Measurements from ENCODE around the gene BAG1. TPM values are rescaled to one million over a fixed set of nuclear protein-coding genes. Genes with fewer than 3 reads are reported as not detected.

The BAG1 gene
- total and polyA plus RNA-seq, 7 experiments from 2014 or later = 48.6 to 90.5 (median 65.0) TPM

DNA sequence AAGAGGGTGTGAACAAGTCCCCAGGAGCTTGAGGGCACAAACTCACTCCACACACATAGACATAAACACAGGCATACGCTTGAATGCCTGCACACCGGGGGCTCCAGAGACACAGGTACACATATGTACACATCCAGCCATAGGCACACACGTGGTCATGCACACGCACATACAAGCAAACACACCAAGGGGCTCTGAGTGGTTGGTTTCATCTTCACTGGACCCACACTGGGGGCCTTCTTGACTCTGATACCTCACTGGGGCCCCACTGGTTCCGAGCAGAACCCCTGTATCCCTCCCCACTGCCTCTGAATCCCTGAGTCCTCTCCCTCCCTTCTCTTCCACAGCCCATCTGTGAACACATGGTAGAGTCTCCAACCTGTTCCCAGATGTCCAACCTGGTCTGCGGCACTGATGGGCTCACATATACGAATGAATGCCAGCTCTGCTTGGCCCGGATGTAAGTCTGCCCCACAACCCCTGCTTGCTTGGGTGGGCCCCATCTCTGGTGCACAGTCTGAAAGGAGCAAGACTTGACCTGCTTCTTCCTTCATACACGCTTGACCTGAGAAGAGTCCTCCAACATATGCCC lies 18.1 kb downstream of the BAG1 start:
- H3K4me3 Mint-ChIP-seq = no peak overlapping the region
- ATAC-seq (no peak), DNase-seq (no peak)
- H3K27ac ChIP-seq (ENCODE audit: low read depth, low read length) = no peak overlapping the region
- H3K36me3 ChIP-seq (ENCODE audit: control insufficient read depth in 2 of 3, insufficient read depth in 3 of 3, low read length in 3 of 3) = peaks cover 0 to 13% (median 0%) of the 10 kb centered on the region in 3 experiments
- H3K27ac Mint-ChIP-seq = no peak overlapping the region
- no peaks in the 10 kb centered on the region for H3K27me3 Mint-ChIP-seq
- H3K4me1 Mint-ChIP-seq = peaks cover 0 to 12% (median 0%) of the 10 kb centered on the region in 7 donors
- intact Hi-C loops (cut with micrococcal nuclease) = no loop called here
- H3K4me3 ChIP-seq (ENCODE audit: low read length) = no peak overlapping the region
- no peaks in the 10 kb centered on the region for H3K9me3 Mint-ChIP-seq
- ChIA-PET CTCF (no interaction called here), POLR2A (no interaction called here)
- no peaks in the 10 kb centered on the region for H3K9me3 ChIP-seq (ENCODE audit: control insufficient read depth in 2 of 3, low read length in 3 of 3)
- peaks cover 3 to 19% (median 8%) of the 10 kb centered on the region in 5 donors for H3K36me3 Mint-ChIP-seq
- H3K27me3 ChIP-seq (ENCODE audit: control insufficient read depth in 2 of 2, insufficient read depth in 2 of 2, low read length in 2 of 2) = no peaks in the 10 kb centered on the region
- H3K4me1 ChIP-seq (ENCODE audit: control insufficient read depth in 2 of 2, insufficient read depth in 2 of 2, low read length in 2 of 2) = no peaks in the 10 kb centered on the region

- no peaks in the 10 kb centered on the region for H3K9me3 Mint-ChIP-seq
- ChIA-PET POLR2A (no interaction called here), CTCF (no interaction called here)
- H3K4me3 Mint-ChIP-seq = no peak overlapping the region
- intact Hi-C loops (cut with micrococcal nuclease) = no loop called here
- Histone ChIP-seq H3K4me1 (ENCODE audit: control insufficient read depth in 2 of 2, insufficient read depth in 2 of 2, low read length in 2 of 2) (no peaks in the 10 kb centered on the region), H3K9me3 (ENCODE audit: control insufficient read depth in 2 of 3, low read length in 3 of 3) (no peaks in the 10 kb centered on the region), H3K27ac (ENCODE audit: low read depth, low read length) (no peak overlapping the region), H3K27me3 (ENCODE audit: control insufficient read depth in 2 of 2, insufficient read depth in 2 of 2, low read length in 2 of 2) (no peaks in the 10 kb centered on the region), H3K36me3 (ENCODE audit: control insufficient read depth in 2 of 3, insufficient read depth in 3 of 3, low read length in 3 of 3) (peaks cover 0 to 9% (median 0%) of the 10 kb centered on the region in 3 experiments), H3K4me3 (ENCODE audit: low read length) (no peak overlapping the region)
- H3K4me1 Mint-ChIP-seq = peaks cover 0 to 12% (median 0%) of the 10 kb centered on the region in 7 donors
- peaks cover 3 to 19% (median 8%) of the 10 kb centered on the region in 5 donors for H3K36me3 Mint-ChIP-seq
- no peak overlapping the region for H3K27ac Mint-ChIP-seq
- ATAC-seq = no peak
- no peak for DNase-seq
- peaks cover 0 to 6% (median 0%) of the 10 kb centered on the region in 5 donors for H3K27me3 Mint-ChIP-seq
Measured at GRCh38 chr9:33245341-33245740, 19.2 kb downstream of the BAG1 start.

DNA sequence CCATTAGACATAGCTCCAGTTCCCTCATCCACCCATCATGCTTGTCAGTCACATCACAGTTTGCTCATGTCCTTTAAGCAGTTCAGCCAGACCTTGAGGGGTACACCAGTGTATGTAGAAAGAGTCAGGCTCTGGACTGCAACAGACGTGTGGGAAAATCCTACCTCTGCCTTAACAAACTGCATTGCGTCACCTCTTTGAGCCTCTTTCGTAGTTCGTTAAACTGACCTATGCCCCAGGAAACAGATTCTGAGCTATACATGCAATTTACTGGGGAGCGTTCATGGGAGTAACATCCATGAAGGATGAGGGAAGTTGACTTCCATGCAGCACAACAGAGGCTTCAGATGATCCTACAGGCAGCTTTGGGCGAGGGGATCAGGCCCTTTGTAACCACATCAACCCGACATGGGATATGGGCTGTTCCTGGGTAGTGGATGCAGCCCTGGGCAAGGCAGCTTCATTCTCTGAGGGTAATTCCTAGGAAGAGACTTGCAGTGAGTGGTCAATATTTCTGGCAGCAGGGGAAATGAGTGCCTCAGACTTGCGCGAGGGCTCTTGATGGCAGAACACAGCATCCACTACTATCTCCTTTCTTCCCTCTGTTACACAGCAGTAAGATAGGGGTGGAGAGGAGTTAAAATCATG lies 20.2 kb downstream of the BAG1 start:
- no peak for DNase-seq
- Histone ChIP-seq H3K4me3 (ENCODE audit: low read length) (no peak overlapping the region), H3K4me1 (ENCODE audit: control insufficient read depth in 2 of 2, insufficient read depth in 2 of 2, low read length in 2 of 2) (no peaks in the 10 kb centered on the region), H3K27me3 (ENCODE audit: control insufficient read depth in 2 of 2, insufficient read depth in 2 of 2, low read length in 2 of 2) (no peaks in the 10 kb centered on the region), H3K27ac (ENCODE audit: low read depth, low read length) (no peak overlapping the region), H3K36me3 (ENCODE audit: control insufficient read depth in 2 of 3, insufficient read depth in 3 of 3, low read length in 3 of 3) (peaks cover 0 to 8% (median 0%) of the 10 kb centered on the region in 3 experiments), H3K9me3 (ENCODE audit: control insufficient read depth in 2 of 3, low read length in 3 of 3) (no peaks in the 10 kb centered on the region)
- peaks cover 4 to 11% (median 6%) of the 10 kb centered on the region in 7 donors for H3K4me1 Mint-ChIP-seq
- POLR2A ChIA-PET = no interaction called here
- intact Hi-C loops (cut with micrococcal nuclease) = no loop called here
- H3K9me3 Mint-ChIP-seq = no peaks in the 10 kb centered on the region
- no peak overlapping the region for H3K27ac Mint-ChIP-seq
- peaks cover 0 to 6% (median 0%) of the 10 kb centered on the region in 5 donors for H3K27me3 Mint-ChIP-seq
- no peak overlapping the region for H3K4me3 Mint-ChIP-seq
- H3K36me3 Mint-ChIP-seq = peaks cover 3 to 19% (median 8%) of the 10 kb centered on the region in 5 donors
- CTCF ChIA-PET = no interaction called here
- no peak for ATAC-seq

DNA sequence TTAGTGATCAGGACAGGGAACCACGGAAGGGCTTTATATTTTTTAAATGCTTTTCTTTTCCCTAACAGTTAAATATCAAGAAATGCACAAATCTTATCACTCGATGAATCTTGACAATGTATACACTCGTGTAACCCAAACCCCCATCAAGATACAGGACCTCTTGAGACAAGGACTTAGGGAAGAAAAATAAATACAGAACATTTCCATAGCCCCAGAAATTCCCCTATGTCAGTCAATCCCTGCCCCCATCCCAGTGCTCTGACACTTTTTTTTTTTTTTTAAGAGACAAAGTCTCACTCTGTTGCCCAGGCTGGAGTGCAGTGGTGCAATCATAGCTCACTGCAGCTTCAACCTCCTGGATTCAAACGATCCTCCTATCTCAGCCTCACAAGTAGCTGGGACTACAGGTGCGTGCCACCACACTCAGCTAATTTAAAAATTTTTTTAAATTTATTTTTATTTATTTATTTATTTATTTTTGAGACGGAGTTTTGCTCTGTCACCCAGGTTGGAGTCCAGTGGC lies 21.8 kb downstream of the BAG1 start:
- H3K9me3 ChIP-seq (ENCODE audit: control insufficient read depth in 2 of 3, low read length in 3 of 3) = no peaks in the 10 kb centered on the region
- DNase-seq (no peak), ATAC-seq (no peak)
- Mint-ChIP-seq H3K36me3 (peaks cover 2 to 9% (median 5%) of the 10 kb centered on the region in 5 donors), H3K9me3 (no peaks in the 10 kb centered on the region), H3K27me3 (peaks cover 0 to 6% (median 0%) of the 10 kb centered on the region in 5 donors), H3K4me1 (peaks cover 4 to 11% (median 6%) of the 10 kb centered on the region in 7 donors), H3K4me3 (no peak overlapping the region), H3K27ac (no peak overlapping the region)
- intact Hi-C loops (cut with micrococcal nuclease) = no loop called here
- H3K4me1 ChIP-seq (ENCODE audit: control insufficient read depth in 2 of 2, insufficient read depth in 2 of 2, low read length in 2 of 2) = no peaks in the 10 kb centered on the region
- no peak overlapping the region for H3K4me3 ChIP-seq (ENCODE audit: low read length)
- ChIA-PET POLR2A (no interaction called here), CTCF (no interaction called here)
- no peak overlapping the region for H3K27ac ChIP-seq (ENCODE audit: low read depth, low read length)
- no peaks in the 10 kb centered on the region for H3K27me3 ChIP-seq (ENCODE audit: control insufficient read depth in 2 of 2, insufficient read depth in 2 of 2, low read length in 2 of 2)
- no peaks in the 10 kb centered on the region for H3K36me3 ChIP-seq (ENCODE audit: control insufficient read depth in 2 of 3, insufficient read depth in 3 of 3, low read length in 3 of 3)

GRCh38 chr9:33241298-33241697 lies 23.2 kb downstream of the BAG1 start:
- Mint-ChIP-seq H3K9me3 (no peaks in the 10 kb centered on the region), H3K27me3 (peaks cover 0 to 6% (median 0%) of the 10 kb centered on the region in 5 donors), H3K4me1 (peaks cover 4 to 11% (median 6%) of the 10 kb centered on the region in 7 donors), H3K4me3 (no peak overlapping the region), H3K27ac (no peak overlapping the region), H3K36me3 (no peaks in the 10 kb centered on the region)
- intact Hi-C loops (cut with micrococcal nuclease) = no loop called here
- Histone ChIP-seq H3K27ac (ENCODE audit: low read depth, low read length) (no peak overlapping the region), H3K4me1 (ENCODE audit: control insufficient read depth in 2 of 2, insufficient read depth in 2 of 2, low read length in 2 of 2) (no peaks in the 10 kb centered on the region), H3K4me3 (ENCODE audit: low read length) (no peak overlapping the region), H3K9me3 (ENCODE audit: control insufficient read depth in 2 of 3, low read length in 3 of 3) (no peaks in the 10 kb centered on the region), H3K27me3 (ENCODE audit: control insufficient read depth in 2 of 2, insufficient read depth in 2 of 2, low read length in 2 of 2) (no peaks in the 10 kb centered on the region), H3K36me3 (ENCODE audit: control insufficient read depth in 2 of 3, insufficient read depth in 3 of 3, low read length in 3 of 3) (no peaks in the 10 kb centered on the region)
- ChIA-PET CTCF (no interaction called here), POLR2A (no interaction called here)
- ATAC-seq (no peak), DNase-seq (no peak)

GRCh38 chr9:33239921-33240320 lies 24.6 kb downstream of the BAG1 start, which contains the start of gene SPINK4:
TSS of gene SPINK4 (plus strand) at chr9:33240167. CDS start at chr9:33240209, 42 bp downstream.
- POLR2A ChIA-PET = no interaction called here
- no peak within 1 kb of the TSS for H3K4me3 Mint-ChIP-seq

More at GRCh38 chr9:33239921-33240320, 24.6 kb downstream of the BAG1 start, which contains the start of gene SPINK4:
- peaks cover 0 to 6% (median 0%) of the 10 kb centered on the region in 5 donors for H3K27me3 Mint-ChIP-seq
- H3K4me1 ChIP-seq (ENCODE audit: control insufficient read depth in 2 of 2, insufficient read depth in 2 of 2, low read length in 2 of 2) = no peaks in the 10 kb centered on the region
- intact Hi-C loops (cut with micrococcal nuclease) = no loop called here
- H3K4me3 ChIP-seq (ENCODE audit: low read length) = no peak within 1 kb of the TSS
- no peaks in the 10 kb centered on the region for H3K36me3 Mint-ChIP-seq
- DNase-seq = no peak
- H3K27ac Mint-ChIP-seq = peak within 1 kb of the TSS in 2 of 9 donors; percentile 14 to 57
- H3K27me3 ChIP-seq (ENCODE audit: control insufficient read depth in 2 of 2, insufficient read depth in 2 of 2, low read length in 2 of 2) = no peaks in the 10 kb centered on the region
- H3K36me3 ChIP-seq (ENCODE audit: control insufficient read depth in 2 of 3, insufficient read depth in 3 of 3, low read length in 3 of 3) = no peaks in the 10 kb centered on the region
- H3K9me3 Mint-ChIP-seq = no peaks in the 10 kb centered on the region
- no peaks in the 10 kb centered on the region for H3K9me3 ChIP-seq (ENCODE audit: control insufficient read depth in 2 of 3, low read length in 3 of 3)
- peak; percentile 44 for ATAC-seq
- CTCF ChIA-PET = no interaction called here
- no peak within 1 kb of the TSS for H3K27ac ChIP-seq (ENCODE audit: low read depth, low read length)
- H3K4me1 Mint-ChIP-seq = peaks cover 4 to 11% (median 6%) of the 10 kb centered on the region in 7 donors
